ENCODE measurements around the gene CAPN10. TPM values are rescaled to one million over a fixed set of nuclear protein-coding genes. Genes with fewer than 3 reads are reported as not detected.
A peak's percentile ranks its signal among the peaks of the same experiment; 100 is the strongest.

The CAPN10 gene
- total RNA-seq, 1 experiment from 2014 or later = 47.4 TPM

GRCh38 chr2:240588669-240589068 is 2.1 kb downstream of the CAPN10 start:
- H3K18ac ChIP-seq (ENCODE audit: insufficient read length, low read depth, low read length) = no peak overlapping the region
- H2BK15ac ChIP-seq (ENCODE audit: low read depth, low read length) = no peak overlapping the region
- H3K56ac ChIP-seq (ENCODE audit: insufficient read length, low read depth, low read length) = no peak overlapping the region
- no peak for TF ChIP-seq CTCF (conservative IDR thresholded peaks at IDR 0.05)
- H4K20me1 ChIP-seq (ENCODE audit: control insufficient read depth, insufficient read depth, insufficient read length) = no peaks in the 10 kb centered on the region
- DNase-seq = no peak
- peaks cover 13% of the 10 kb centered on the region for H3K79me2 ChIP-seq (ENCODE audit: insufficient read depth, low read length)
- H3K4me1 ChIP-seq (ENCODE audit: insufficient read depth, low read length) = peaks cover 12% of the 10 kb centered on the region
- no peak overlapping the region for H3K4ac ChIP-seq (ENCODE audit: low read depth, low read length)
- 100% methylated on average over 1 of the region's 4 CpGs for WGBS (ENCODE audit: extremely low coverage, insufficient read length, low lambda C conversion rate)
- no peaks in the 10 kb centered on the region for H3K27me3 ChIP-seq (ENCODE audit: insufficient read depth, low read length)
- Mint-ChIP-seq H3K4me1 (peaks cover 23 to 27% of the 10 kb centered on the region in 2 experiments), H3K36me3 (ENCODE audit: insufficient read depth in 1 of 3, low read depth in 3 of 3) (peaks cover 12 to 30% (median 13%) of the 10 kb centered on the region in 3 experiments), H3K4me3 (peak overlapping the region; percentile 95 to 97; a peak in 3 of 5 replicates), H3K27me3 (ENCODE audit: low read depth) (no peaks in the 10 kb centered on the region; the same call in 1 of the 2 replicates), H3K9me3 (peaks cover 0 to 2% of the 10 kb centered on the region in 2 experiments; a peak in 1 of 5 replicates), H3K27ac (0 out of 7 replicates have a peak overlapping the region, but pooled peaks of 1 of the 3 experiments have one; percentile 6)
- no peaks in the 10 kb centered on the region for H3K9me3 ChIP-seq (ENCODE audit: control insufficient read depth, low read depth, low read length)
- no peak overlapping the region for H4K91ac ChIP-seq (ENCODE audit: insufficient read length, low read depth, low read length)
- H2AK5ac ChIP-seq (ENCODE audit: insufficient read length, low read length) = no peak overlapping the region
- H4K5ac ChIP-seq (ENCODE audit: insufficient read length, low read depth, low read length) = no peak overlapping the region
- no peak overlapping the region for H2BK12ac ChIP-seq (ENCODE audit: insufficient read length, low read depth, low read length)
- H2BK120ac ChIP-seq (ENCODE audit: low read depth, low read length, poor library complexity, severe bottlenecking) = no peak overlapping the region
- no peak overlapping the region for H2BK5ac ChIP-seq (ENCODE audit: insufficient read length, low read length)
- no peak overlapping the region for H4K8ac ChIP-seq (replicated peaks; ENCODE audit: insufficient read length, low read depth, low read length)
- H2BK20ac ChIP-seq (ENCODE audit: low read depth, low read length, poor library complexity, severe bottlenecking) = no peak overlapping the region
- no peak overlapping the region for H3K4me2 ChIP-seq (ENCODE audit: insufficient read depth, insufficient read length, low read length)
- no peak overlapping the region for H3K14ac ChIP-seq (ENCODE audit: insufficient read depth, low read length)
- H3K23ac ChIP-seq (ENCODE audit: insufficient read length, low read depth, low read length) = no peak overlapping the region
- no peak overlapping the region for H2AFZ ChIP-seq (ENCODE audit: low read length)
- no peak overlapping the region for H3K27ac ChIP-seq (ENCODE audit: insufficient read length, low read depth, low read length)
- no peak overlapping the region for H3T11ph ChIP-seq (ENCODE audit: low read length)
- H3K79me1 ChIP-seq (ENCODE audit: insufficient read depth, low read depth, low read length, poor library complexity, severe bottlenecking) = peaks cover 5% of the 10 kb centered on the region
- H3K23me2 ChIP-seq (ENCODE audit: insufficient read length, low read depth, low read length, poor library complexity, severe bottlenecking) = peaks cover 14% of the 10 kb centered on the region
- H3K9ac ChIP-seq (ENCODE audit: extremely low read depth, insufficient read length, low read length) = no peak overlapping the region
